LoVo (cell line): ENCODE data around the gene PLXNA2.
A peak's percentile ranks its signal among the peaks of the same experiment; 100 is the strongest.

ENCODE experiments used
- DNase-seq: peaks from one replicate; pipeline ENCODE4 v3.0.0-alpha.2; 2016; ENCODE audit warnings: low spot score

PLXNA2 gene

GRCh38 chr1:208242146-208242545 is 2.0 kb downstream of the PLXNA2 start:
- DNase-seq = no peak

- no peak for DNase-seq
Measured at GRCh38 chr1:208241512-208241911, 2.7 kb downstream of the PLXNA2 start.

- no peak for DNase-seq
Measured at GRCh38 chr1:208240662-208241355, 3.4 kb downstream of the PLXNA2 start.

GRCh38 chr1:208239473-208240381 is 4.5 kb downstream of the PLXNA2 start:
- peak; percentile 39 for DNase-seq

GRCh38 chr1:208238710-208239472 is 5.3 kb downstream of the PLXNA2 start:
- DNase-seq = no peak

- DNase-seq = no peak
Measured at GRCh38 chr1:208237241-208237640, 6.9 kb downstream of the PLXNA2 start.

GRCh38 chr1:208235982-208236761 is 8.0 kb downstream of the PLXNA2 start:
- peak; percentile 42 for DNase-seq

GRCh38 chr1:208235356-208235981 is 8.7 kb downstream of the PLXNA2 start:
- no peak for DNase-seq

- DNase-seq = no peak
Measured at GRCh38 chr1:208234721-208235120, 9.5 kb downstream of the PLXNA2 start.

GRCh38 chr1:208233978-208234377 is 10.2 kb downstream of the PLXNA2 start:
- DNase-seq = no peak

GRCh38 chr1:208233546-208233945 is 10.6 kb downstream of the PLXNA2 start:
- DNase-seq = no peak

- DNase-seq = no peak
Measured at GRCh38 chr1:208232662-208233038, 11.5 kb downstream of the PLXNA2 start.

- no peak for DNase-seq
Measured at GRCh38 chr1:208231881-208232661, 12.1 kb downstream of the PLXNA2 start.

GRCh38 chr1:208230668-208231529 is 13.3 kb downstream of the PLXNA2 start:
- no peak for DNase-seq

GRCh38 chr1:208228550-208228949 is 15.6 kb downstream of the PLXNA2 start:
- no peak for DNase-seq

- DNase-seq = no peak
Measured at GRCh38 chr1:208228026-208228425, 16.2 kb downstream of the PLXNA2 start.

GRCh38 chr1:208227366-208227765 is 16.8 kb downstream of the PLXNA2 start:
- no peak for DNase-seq

- no peak for DNase-seq
Measured at GRCh38 chr1:208225954-208226937, 17.9 kb downstream of the PLXNA2 start.
